Inflammatory macrophage (primary cell): ENCODE data around the gene IMP4.
"Not testable (repeated sequence)": the region's sequence is repeated elsewhere in the genome, so short reads cannot be mapped to it uniquely, and the experiment has no call there.

Source experiments
- DNase-seq, 2 donors: peaks; one replicate each; pipeline ENCODE4 v3.0.0-alpha.2; 2020 to 2022
- total RNA-seq, 18 experiments: gene quantifications; one replicate each; lab custom pipeline; 2026; ENCODE audit warnings: mixed read lengths in 6 of 18, inconsistent platforms in 2 of 18; lab: John Stamatoyannopoulos, UW

Gene IMP4, protein sequence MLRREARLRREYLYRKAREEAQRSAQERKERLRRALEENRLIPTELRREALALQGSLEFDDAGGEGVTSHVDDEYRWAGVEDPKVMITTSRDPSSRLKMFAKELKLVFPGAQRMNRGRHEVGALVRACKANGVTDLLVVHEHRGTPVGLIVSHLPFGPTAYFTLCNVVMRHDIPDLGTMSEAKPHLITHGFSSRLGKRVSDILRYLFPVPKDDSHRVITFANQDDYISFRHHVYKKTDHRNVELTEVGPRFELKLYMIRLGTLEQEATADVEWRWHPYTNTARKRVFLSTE
- 12.9 to 47.7 (median 35.2) reads per million in 18 experiments for total RNA-seq

DNA sequence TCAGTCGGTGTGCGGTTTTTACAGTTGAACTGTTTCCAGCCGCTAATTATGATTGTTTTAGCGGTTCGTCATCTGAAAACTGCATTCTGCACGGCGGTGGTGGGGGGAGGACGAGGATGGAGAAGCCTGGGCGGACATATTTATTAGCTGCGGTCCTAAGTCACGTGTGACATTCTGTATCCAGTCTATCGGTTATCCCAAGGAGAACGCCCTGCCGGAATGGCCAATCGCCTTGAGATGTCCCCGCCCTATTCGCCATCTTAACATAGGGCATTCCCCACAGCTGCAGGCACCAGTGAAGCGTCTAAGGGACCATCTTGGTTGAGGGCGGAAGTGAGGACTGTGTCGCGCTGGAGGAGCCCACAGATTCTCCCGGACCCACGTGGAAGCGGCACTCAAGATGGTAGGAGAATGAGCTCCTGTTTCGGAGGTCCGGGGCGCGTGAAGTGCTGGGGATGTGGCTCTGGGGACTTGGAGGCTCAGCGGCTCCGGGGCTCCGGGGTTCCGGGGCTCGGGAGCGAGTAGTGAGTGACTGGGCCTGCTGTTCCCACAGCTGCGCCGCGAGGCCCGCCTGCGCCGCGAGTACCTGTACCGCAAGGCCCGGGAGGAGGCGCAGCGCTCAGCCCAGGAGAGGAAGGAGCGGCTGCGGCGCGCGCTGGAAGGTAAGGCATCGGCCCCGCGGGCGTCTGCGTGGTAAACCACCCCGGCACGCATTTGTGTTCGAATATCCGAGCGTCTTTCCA, at the start of gene IMP4:
IMP4 (plus strand) TSS at position 365 of the 743 bp plus-strand sequence; CDS start at position 401, 36 bp downstream.
- DNase-seq, result peak; percentile 99

DNA sequence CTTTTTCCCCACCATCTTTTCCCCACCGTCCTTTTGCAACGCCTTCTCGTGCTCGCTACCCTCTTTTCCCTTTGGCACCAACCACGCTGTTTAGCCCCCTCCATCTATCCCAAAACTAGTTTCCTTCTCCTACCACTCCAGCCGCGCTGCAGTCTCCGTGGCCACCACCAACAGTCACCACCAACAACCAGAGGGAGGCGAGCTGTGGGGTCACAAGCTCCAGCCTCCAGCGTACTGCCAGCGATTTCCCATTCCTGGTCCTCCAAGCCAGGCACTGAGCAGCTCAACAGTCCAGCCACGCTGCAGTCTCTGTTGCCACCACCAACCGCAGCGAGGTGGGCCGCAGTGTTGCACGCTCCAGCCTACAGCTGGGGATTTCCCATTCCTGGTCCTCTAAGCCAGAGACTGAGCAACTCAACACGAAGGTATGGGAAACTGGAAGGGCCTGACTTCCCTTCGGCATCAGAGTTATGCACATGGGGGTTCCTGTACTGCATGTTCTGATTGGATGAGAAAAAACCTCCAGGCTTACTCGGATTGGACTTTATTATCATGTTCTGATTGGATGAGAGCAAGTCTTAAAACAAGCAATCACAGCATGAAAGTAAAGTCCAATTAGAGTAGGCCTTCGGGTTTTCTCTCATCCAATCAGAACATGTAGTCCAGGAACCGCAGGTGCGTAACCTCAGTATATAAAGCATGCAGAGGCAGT, 42.3 kb upstream of the IMP4 start:
- DNase-seq, result no peak

DNA sequence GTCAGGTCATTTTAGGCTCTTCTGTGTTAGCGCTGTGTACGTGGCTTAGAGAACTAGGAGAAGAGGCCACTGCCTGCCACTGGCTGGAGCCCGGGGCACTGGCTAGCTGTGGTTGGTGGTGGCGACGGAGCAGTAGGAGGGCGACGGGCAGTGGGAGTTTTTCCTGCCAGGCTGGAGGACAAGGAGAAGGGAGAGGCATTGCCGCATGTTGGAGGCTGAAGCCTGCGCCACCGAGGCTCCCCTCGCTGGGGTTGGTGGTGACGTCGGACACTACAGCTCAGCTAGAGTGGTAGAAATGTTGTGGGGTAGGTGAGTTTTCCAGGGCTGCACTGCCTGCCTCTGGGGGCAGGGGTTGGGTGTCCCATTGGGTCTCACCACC, 41.7 kb upstream of the IMP4 start:
- DNase-seq, result no peak

DNA sequence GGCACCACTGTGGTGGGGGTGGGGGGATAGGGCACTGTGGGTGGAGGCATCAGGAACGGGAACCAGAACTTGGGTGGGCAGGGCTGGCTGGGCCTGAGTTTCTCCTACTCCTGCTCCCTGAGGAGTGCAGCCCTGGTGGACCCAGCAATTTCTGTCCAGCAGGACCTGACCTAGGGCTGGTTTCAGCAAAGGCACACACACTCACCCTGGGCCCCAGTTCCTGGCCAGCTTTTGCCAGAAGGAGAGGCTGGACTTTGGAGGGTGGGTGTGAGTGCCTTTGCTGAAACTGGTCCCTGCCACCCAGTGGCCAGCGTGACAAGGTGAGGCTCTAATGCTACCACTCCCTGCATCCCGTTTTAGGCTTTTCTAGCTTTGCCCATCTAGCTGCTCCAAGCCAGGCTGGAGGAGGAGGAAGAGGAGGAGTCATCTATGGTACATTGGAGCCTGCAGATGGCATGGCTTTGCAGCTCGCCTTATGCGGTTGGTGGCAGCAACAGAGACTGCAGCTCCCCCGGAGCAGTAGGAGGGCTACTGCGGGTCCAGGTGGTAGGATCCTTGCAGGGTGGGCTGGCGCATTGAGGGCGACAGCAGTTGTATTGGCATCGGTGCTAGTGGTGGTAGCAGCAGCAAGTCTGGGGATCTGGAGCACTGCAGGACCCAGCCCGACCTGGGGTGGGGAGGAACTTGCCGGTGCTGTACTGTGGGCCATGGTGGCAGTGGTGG, 40.4 kb upstream of the IMP4 start:
- DNase-seq, result no peak

DNA sequence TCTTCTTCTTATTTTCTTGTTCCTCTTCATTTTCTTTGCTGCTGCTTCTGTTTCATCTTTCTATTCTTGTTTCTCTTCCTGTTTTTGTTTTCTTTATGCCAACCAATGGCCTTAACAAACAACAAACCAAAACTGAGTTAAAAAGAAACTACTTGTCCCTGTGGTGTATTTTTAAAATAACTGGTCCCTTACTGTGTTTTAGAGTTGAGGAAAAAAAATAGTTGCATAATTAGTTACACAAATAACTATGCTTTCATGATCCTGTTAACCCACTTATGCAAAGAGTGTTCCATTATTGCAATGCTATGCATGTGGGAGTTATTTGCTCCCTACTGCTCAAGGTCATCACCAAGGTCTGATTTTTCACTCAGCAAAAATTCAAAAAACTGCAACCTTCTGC, 39.5 kb upstream of the IMP4 start:
- DNase-seq, result no peak

DNA sequence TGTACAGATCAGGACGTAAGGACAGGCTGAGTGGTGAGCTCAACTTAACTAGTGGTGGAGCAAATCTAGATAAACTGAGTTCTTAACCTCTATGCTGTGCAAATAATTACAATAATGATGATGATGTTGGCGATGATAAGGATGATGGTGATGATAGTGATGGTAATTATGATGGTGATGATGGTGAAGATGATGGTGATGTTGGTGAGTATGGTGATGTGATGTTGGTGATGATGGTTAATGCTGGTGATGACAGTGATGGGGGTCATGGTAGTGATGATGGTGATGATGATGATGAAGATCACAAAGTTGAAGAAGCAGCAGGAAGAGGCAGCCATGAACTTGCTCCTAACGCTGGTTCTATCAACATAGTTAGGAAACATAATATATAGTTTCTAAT, 38.0 kb upstream of the IMP4 start:
- DNase-seq, result no peak

DNA sequence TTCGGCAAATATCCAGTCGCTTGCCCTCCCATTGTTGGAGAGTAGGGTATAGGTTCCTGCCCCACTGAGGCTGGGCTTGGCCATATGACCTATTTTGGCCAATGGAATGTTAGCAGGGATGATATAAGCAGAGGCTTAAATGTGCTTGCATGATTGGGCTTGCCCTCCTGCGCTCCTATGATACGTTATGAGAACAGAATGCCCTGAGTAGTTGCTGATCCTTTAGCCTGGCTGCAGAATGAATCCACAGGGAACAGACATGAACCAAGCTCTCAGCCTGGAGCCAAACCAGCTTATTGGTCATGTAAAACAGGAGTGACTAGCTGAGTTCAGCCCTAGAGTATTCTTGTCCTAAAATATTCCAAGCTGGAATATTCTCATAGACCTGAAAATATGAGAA, 34.8 kb upstream of the IMP4 start:
- DNase-seq, result no peak

DNA sequence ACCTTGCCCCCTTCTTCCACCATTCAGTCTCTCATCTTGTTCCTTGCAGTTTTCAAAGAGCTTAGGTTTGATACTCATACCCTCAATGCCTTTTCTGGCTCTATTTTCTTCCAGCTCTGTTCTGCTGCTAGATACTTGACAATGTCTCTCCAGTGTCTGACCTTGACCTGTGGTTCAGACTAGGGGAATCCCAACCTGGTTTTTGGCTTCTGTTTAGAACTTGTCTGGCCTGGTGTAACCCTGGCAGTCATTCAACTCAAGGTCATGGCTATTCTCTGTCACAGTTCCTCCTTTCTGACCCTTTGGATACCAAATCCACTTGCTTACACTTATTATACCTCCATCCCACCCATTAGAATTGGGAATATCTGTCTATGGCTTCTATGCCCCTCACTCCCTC, 31.8 kb upstream of the IMP4 start:
- DNase-seq, result no peak

DNA sequence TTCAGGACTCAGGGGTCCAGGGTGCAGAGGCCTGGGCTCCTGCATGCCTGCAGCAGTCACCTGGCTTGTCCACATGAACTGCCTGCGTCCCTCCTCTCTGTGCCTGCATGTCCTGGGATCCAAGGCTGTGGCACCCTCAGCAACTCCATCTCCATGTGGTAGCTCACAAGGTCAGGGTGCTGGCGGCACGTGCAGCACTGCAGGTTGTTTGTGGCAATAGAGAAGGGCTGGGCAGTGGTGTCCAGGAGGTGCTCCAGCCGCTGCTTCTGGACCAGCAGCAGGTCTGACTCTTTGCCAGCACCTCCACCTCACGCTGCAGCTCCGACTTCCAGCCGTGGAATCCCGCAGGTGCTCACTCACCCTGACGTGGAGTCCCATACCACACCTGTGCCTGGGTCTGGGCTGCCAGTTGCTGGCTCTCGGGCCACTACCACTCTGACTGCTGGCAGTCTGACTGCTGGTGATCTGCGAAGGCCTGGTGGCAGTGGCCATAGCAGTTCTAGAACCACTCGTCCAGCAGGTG, 28.8 kb upstream of the IMP4 start:
- no peak for DNase-seq

DNA sequence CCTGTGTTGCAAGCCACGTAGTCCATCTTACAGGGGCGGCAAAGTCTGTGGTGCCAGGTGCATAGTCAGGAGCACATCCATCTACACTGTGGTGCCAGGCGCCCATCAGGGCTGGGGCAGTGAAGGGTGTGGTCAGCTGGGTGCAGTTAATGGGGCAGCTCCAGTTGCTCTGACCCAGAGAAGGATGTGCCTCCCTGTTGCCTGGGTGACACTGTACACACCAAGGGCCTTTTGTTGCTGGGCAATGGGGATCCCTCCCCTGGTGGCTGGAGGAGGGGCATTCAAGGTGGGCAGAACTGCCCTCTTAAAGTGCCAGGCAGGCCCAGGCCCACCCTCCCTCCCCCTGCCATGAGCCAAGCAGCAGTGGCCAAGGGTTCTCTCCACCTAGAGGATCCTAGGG, 28.3 kb upstream of the IMP4 start:
- no peak for DNase-seq

DNA sequence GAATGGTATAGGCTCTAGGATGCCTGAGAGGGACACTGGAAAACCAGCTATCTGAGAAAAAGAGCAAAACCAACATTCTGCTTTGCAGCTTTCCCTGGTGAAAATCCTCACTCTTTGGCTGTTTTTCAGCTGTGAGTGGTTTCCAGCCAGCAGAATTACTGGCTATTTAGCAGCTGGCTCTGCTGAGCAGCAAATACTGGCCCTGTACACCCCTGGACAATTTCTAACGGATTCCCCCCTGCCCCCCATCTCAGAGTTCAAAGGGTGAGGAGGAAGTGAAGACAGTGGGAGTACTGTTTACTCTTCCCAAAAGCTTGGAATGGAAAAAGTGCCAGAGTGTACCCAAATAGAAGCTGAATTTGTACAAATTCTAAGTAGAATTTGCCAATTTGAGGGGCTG, 26.1 kb upstream of the IMP4 start:
- DNase-seq, result no peak

DNA sequence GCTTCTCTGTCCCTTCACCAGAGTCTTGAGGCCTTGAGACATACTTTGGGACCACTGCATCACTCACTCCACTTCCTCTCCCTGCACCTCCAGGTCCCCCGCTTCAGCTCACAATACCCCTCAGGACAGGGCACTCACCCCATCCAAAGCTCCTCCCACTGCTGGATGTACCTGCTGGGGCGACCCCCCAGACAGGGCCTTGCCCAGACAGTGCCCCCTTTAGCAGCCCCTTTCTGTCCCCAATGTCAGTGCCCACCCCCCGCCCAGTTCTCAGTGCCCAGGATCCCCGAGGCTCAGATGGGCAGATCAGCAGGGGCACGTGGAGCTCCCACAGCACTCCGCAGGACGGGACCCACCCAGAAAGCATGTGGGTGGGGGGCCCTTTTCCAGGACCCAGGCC, 23.8 kb upstream of the IMP4 start:
- DNase-seq, result no peak

DNA sequence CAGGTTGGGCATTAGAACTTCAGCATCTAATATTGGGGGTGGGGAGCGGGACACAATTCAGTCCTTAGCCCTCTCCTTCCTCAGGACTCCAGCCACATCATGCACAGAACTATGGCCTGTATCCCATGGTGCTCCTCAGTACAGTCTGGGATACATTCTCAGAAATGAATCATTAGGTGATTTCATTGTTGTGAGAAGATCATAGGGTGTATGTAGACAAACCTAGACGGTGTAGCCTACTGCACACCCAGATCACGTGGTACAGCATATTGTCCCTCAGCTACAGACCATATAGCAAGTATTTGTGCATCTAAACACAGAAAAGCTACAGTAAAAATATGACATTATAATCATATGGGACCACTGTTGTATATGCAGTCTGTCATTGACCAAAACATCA, 23.2 kb upstream of the IMP4 start:
- no peak for DNase-seq

DNA sequence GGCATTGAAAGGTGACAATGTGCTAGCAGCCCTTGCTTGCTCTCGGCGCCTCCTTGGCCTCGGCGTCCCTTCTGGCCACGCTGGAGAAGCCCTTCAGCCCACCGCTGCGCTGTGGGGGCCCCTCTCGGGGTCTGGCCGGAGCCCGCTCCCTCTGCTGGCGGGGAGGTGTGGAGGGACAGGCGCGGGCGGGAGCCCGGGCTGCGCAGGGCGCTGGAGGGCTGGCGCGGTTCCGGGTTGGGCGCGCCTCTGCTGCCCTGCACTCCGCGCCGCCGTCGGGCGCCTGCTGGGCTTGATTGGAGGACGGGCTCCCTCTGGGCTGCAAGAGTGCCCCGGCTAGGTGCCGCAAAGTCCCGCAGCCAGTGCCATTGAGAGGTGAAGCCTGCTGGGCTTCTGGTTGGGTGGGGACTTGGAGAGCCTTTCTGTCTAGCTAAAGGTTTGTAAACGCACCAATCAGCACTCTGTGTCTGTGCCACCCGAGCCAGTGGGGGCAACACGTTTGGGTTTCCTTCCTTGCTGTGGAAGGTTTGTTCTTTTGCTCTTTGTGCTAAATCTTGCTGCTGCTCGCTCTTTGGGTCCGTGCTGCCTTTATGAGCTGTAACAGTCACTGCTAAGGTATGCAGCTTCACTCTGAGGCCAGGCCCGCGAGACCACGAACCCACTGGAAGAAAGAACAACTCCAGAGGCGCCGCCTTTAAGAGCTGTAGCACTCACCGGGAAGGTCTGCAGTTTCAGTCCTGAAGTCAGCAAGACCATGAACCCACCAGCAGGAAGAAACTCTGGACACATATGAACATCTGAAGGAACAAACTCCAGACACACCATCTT, 14.8 kb upstream of the IMP4 start:
- DNase-seq, result no peak

DNA sequence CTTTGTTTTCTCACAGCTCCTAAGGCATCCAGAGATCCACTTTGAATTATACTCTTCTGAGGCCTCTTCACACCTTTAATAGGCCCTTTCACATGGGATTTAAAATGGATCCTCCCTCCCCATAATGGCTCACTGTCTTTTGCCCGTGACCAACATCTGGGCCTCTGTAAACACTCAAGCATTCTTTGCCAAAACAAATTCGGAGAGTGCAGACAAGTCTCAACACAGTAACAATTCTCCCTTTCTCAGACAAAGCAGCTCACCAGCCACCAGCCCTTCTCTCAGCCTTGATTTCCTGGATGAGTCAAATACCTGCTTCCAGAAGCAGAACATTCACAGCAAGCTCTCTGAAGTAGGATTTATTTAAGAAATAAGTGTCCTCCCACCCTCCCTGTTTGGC, 14.0 kb upstream of the IMP4 start:
- no peak for DNase-seq

DNA sequence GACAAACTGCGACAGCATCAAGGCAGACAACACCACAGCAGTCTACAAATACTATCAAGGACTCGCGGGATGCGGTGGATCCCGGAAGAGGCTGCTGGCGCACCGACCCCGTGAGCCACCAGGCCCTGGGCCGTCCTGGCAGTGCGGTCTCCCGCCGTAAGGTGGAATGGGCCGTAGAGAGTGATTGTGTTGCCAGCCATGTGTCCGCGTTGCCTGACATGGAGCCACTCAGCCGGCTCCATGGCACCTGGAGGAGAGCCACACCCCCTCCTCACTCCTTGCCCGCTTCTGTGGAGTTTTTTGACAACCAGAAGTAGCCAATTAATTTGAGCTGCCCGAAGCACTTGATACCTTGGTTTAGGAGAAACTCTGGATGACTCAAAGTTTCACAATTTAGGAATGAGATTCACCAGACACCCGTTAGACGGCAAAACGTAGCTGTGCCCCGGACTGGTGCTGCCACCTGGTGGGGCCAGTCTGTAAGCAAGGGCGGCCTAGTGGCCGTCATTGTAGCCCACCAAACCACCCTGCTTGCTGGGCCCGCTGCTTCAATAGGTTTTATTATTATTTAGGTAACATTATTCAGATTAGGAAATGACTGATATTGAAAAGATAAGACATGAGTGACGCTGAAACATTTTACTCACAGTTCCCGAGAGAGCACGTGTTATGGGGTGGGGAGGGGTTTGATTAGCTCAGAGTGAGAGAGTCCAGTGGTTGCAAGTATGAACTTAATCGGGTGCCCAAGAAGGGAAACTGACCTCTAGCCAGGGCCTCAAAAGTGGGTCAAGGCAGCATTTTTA, 10.2 kb upstream of the IMP4 start:
- peak; percentile 47 to 68 for DNase-seq

DNA sequence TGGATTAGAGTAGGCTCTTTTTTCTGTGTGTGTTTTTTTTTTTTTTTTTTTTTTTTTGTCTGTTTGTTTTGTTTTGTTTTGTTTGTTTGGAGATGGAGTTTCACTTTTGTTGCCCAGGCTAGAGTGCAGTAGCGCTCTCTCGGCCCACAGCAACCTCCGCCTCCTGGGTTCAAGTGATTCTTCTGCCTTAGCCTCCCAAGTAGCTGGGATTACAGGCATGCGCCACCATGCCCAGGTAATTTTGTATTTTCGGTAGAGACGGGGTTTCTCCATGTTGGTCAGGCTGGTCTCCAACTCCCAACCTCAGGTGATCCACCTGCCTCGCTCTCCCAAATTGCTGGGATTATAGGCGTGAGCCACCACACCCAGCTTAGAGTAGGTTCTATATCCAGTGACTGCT, 9.4 kb upstream of the IMP4 start:
- not testable (repeated sequence) for DNase-seq

DNA sequence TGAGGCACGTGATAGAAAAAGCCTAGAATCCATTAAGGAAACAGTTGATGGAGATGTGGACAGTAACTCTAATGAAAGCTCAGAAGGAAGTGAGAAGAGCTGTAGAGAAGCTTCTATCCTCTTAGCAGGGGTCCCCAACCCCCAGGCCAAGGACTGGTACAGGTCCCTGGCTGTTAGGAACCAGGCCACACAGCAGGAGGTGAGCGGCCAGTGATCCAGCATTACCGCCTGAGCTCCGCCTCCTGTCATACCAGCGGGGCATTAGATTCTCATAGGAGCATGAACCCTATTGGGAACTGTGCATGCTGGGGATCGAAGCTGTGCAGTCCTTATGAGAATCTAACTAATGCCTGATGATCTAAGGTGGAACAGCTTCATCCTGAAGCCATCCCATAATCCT, 8.7 kb upstream of the IMP4 start:
- DNase-seq, result no peak

DNA sequence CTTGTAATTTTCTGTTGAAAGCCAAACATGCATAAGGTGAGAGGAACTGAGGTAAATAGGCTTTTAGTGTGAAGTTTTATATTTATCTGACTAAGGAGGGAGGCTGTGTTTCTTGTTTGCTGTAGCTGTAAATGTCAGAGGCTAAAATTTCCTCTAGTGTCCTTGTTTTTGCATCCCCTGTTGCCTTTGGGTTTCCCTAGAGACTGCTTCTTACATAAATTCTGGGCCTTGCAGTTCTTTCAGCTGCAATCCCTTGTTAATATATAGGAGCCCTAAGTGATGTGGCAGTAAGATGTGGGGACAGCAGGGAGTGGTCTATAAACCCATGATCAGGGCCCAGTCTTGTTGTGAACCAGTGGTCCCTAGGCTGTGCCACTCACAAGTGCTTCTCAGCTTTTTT, 7.5 kb upstream of the IMP4 start:
- DNase-seq, result no peak

DNA sequence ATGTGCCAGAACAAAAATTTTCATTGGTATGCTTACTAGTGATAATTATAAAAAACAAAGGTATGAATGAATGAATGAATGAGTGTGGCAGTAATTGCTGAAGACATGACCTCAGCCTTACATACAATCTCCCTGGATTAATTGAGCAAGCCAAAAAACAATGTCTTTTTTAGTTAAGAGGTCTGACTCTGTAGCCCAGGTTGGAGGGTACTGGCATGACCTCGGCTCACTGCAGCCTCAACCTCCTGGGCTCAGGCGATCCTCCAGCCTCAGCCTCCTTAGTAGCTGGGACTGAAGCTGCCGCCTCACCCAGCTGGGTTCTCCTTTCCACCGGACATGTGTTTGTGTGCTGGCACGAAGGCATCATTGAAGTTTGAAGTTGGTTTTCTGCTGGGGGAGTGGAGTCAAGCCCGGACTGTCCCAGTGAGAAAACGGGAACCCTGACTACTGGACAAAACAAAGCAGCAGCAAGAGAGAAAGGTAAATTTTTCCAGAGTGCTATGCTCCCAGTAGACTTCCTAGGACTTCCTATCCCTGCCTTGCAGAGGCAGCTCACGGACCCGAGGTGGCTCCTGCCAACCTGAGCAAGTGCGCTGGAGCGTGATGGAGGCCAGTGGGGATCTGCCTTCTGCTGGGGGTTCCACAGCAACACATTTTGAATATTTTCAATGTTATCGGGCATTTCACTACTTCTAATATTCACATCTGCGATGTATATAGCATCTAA, 6.4 kb upstream of the IMP4 start:
- DNase-seq, result no peak
